ENCODE data around the gene ATOX1. TPM values are rescaled to one million over a fixed set of nuclear protein-coding genes. Genes with fewer than 3 reads are reported as not detected.

Gene ATOX1
- total and polyA plus RNA-seq, 9 of the 15 experiments (the other 6 are each of a cell fraction or from before 2014, with no cell fraction given) = 59.2 to 318 (median 86.2) TPM

DNA sequence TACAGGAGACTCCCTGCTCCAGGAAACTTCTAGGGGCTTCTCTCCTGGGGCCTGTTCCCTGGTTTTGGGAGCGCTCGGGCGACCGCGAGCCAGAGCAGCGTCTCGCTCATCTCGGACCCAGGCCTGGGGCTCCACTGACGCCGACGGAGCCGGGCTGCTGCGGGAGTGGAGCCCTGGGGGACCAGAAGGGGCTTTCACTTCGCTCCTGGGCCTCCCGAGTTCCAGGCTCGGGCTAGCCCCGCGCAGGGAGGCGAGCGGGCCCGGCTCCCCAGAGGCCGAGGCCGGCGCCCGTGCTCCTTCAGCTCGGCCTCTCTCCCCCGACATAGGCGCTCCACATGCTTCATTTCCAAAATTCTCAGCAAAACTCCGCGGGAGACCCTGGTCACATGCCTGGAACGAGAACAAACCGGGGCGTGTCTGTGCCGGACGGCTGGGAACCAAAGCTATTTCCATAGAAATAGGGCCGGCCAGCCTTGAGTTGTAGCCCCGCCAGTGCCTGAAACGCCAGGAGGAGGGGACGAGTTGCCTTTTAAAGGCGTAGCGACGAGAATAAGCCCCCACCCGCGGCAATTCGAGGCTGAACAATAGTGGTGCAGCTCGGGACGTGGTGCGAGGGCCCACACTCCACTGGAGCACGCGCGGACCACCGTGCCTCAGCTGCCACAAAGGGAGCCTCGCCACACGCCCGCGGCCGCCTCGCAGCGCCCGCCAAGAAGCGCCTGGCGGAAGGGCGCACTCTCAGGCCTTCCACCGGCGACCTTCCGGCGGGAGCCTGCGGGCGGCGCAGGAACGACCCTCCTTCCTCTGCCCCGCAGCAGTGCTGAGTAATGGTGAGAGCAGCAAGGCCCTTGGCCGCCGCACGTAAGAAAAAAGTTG is 12.2 kb upstream of the ATOX1 start (continued):
- TF ChIP-seq KDM5B (IDR thresholded peaks at IDR 0.05; ENCODE audit: insufficient replicate concordance, low read depth, low read length) (peak; percentile 86), DIDO1 (tag; IDR thresholded peaks at IDR 0.05; ENCODE audit: low read depth) (no peak), ZNF165 (CRISPR knock-in tag; IDR thresholded peaks at IDR 0.05; ENCODE audit: borderline replicate concordance) (0 out of 2 replicates have a peak, but pooled peaks have one; percentile 41), PCBP1 (IDR thresholded peaks at IDR 0.05; ENCODE audit: low read depth, low read length, poor library complexity, severe bottlenecking) (peak; percentile 64), ZNF217 (CRISPR knock-in tag; IDR thresholded peaks at IDR 0.05) (no peak), RCOR1 (IDR thresholded peaks at IDR 0.05; ENCODE audit: borderline replicate concordance in 1 of 2, low read depth in 2 of 2, low read length in 2 of 2) (no peak), ZNF444 (CRISPR knock-in tag; IDR thresholded peaks at IDR 0.05) (0 out of 2 replicates have a peak, but pooled peaks have one; percentile 14), ZNF23 (CRISPR knock-in tag; IDR thresholded peaks at IDR 0.05) (no peak), L3MBTL2 (IDR thresholded peaks at IDR 0.05) (peak; percentile 94), ZNF121 (CRISPR knock-in tag; conservative IDR thresholded peaks at IDR 0.05) (no peak), MEF2A (IDR thresholded peaks at IDR 0.05; ENCODE audit: control insufficient read depth, low read depth, low read length) (no peak), PHB2 (IDR thresholded peaks at IDR 0.05; ENCODE audit: low read depth) (no peak), ZNF764 (CRISPR knock-in tag; IDR thresholded peaks at IDR 0.05; ENCODE audit: low read depth) (peak; percentile 53; the same call in 1 of the 2 replicates), ZKSCAN1 (IDR thresholded peaks at IDR 0.05; ENCODE audit: low read depth, low read length) (no peak), LEF1 (IDR thresholded peaks at IDR 0.05) (no peak), MAFK (IDR thresholded peaks at IDR 0.05; ENCODE audit: low read length) (peak; percentile 50; the same call in 1 of the 2 replicates), RNF2 (IDR thresholded peaks at IDR 0.05) (no peak)
- TF ChIP-seq, protein P1, sequence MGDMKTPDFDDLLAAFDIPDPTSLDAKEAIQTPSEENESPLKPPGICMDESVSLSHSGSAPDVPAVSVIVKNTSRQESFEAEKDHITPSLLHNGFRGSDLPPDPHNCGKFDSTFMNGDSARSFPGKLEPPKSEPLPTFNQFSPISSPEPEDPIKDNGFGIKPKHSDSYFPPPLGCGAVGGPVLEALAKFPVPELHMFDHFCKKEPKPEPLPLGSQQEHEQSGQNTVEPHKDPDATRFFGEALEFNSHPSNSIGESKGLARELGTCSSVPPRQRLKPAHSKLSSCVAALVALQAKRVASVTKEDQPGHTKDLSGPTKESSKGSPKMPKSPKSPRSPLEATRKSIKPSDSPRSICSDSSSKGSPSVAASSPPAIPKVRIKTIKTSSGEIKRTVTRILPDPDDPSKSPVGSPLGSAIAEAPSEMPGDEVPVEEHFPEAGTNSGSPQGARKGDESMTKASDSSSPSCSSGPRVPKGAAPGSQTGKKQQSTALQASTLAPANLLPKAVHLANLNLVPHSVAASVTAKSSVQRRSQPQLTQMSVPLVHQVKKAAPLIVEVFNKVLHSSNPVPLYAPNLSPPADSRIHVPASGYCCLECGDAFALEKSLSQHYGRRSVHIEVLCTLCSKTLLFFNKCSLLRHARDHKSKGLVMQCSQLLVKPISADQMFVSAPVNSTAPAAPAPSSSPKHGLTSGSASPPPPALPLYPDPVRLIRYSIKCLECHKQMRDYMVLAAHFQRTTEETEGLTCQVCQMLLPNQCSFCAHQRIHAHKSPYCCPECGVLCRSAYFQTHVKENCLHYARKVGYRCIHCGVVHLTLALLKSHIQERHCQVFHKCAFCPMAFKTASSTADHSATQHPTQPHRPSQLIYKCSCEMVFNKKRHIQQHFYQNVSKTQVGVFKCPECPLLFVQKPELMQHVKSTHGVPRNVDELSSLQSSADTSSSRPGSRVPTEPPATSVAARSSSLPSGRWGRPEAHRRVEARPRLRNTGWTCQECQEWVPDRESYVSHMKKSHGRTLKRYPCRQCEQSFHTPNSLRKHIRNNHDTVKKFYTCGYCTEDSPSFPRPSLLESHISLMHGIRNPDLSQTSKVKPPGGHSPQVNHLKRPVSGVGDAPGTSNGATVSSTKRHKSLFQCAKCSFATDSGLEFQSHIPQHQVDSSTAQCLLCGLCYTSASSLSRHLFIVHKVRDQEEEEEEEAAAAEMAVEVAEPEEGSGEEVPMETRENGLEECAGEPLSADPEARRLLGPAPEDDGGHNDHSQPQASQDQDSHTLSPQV (IDR thresholded peaks at IDR 0.05) = peak; percentile 91
- TF ChIP-seq, protein P2, sequence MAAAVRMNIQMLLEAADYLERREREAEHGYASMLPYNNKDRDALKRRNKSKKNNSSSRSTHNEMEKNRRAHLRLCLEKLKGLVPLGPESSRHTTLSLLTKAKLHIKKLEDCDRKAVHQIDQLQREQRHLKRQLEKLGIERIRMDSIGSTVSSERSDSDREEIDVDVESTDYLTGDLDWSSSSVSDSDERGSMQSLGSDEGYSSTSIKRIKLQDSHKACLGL (CRISPR knock-in tag; IDR thresholded peaks at IDR 0.05; ENCODE audit: borderline replicate concordance, poor library complexity, severe bottlenecking) = no peak
- TF ChIP-seq, protein P3, sequence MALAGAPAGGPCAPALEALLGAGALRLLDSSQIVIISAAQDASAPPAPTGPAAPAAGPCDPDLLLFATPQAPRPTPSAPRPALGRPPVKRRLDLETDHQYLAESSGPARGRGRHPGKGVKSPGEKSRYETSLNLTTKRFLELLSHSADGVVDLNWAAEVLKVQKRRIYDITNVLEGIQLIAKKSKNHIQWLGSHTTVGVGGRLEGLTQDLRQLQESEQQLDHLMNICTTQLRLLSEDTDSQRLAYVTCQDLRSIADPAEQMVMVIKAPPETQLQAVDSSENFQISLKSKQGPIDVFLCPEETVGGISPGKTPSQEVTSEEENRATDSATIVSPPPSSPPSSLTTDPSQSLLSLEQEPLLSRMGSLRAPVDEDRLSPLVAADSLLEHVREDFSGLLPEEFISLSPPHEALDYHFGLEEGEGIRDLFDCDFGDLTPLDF (CRISPR knock-in tag; IDR thresholded peaks at IDR 0.05) = peak; percentile 35; the same call in 1 of the 2 replicates
